HFFc6 (cell line): ENCODE data around the gene ZNF605. TPM values are rescaled to one million over a fixed set of nuclear protein-coding genes. Genes with fewer than 3 reads are reported as not detected.
"Not testable (repeated sequence)": the region's sequence is repeated elsewhere in the genome, so short reads cannot be mapped to it uniquely, and the experiment has no call there.

Experiments
- DNase-seq: peaks from one replicate; pipeline ENCODE4 v3.0.0-alpha.2; 2018
- H3K27ac Mint-ChIP-seq: 2 replicates; pipeline ENCODE4 v1.8.0; 2020; ENCODE audit warnings: mild to moderate bottlenecking, mixed read lengths
- H3K27me3 Mint-ChIP-seq: 2 replicates; pipeline ENCODE4 v1.8.0; 2021; ENCODE audit warnings: mild to moderate bottlenecking, moderate library complexity, mixed read lengths; ENCODE audit not compliant: insufficient read depth
- H3K36me3 Mint-ChIP-seq: 2 replicates; pipeline ENCODE4 v1.8.0; 2021; ENCODE audit warnings: low read depth, mixed read lengths
- H3K4me1 Mint-ChIP-seq: 2 replicates; pipeline ENCODE4 v1.8.0; 2020; ENCODE audit warnings: low read depth, mixed read lengths
- H3K4me3 Mint-ChIP-seq: 2 replicates; pipeline ENCODE4 v1.8.0; 2020; ENCODE audit warnings: mild to moderate bottlenecking, moderate library complexity, mixed read lengths
- H3K9me3 Mint-ChIP-seq: 2 replicates; pipeline ENCODE4 v1.8.0; 2020; ENCODE audit warnings: mild to moderate bottlenecking, mixed read lengths
- total RNA-seq, 6 experiments: library from RNA; stranded (reverse); fragmentation: NEBNext Ultra II Directional; extraction: Animal tissue kit (Norgen Biotek cat#: 25700); gene quantifications; 2 replicates in 1 of 6; 3 replicates in 5 of 6; pipeline ENCODE4 v1.2.3, GENCODE V29; 2021
- TF ChIP-seq, protein P1 (sequence below): fragments of 200-600 bp; sonication (generic); IDR thresholded peaks from 2 replicates; pipeline ENCODE4 v1.5.0; 2021; ENCODE audit warnings: antibody characterized with exemption, mild to moderate bottlenecking

Gene ZNF605
- total RNA-seq, 6 experiments from 2014 or later: 6.2 to 11.8 (median 7.6) TPM

DNA sequence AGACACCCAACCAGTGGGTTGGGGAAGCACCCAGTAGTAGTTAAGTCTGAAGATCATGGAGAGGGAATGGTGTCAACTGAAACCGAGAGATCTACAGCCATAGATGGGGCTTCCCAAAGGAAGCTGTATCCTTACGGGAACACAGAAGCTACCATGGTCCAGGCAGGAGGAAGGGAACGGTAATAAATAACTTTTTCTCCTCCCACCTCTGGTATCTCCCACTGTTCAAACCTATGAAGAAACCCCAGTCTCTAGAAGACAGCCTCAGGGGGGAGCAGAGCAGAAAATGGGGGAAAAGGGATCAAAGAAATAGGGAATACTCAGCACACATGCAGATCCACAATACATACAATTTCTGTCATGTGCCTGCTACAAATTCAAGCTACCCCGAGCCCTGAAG, 33.4 kb downstream of the ZNF605 start:
- H3K4me1 Mint-ChIP-seq: no peaks in the 10 kb centered on the region
- DNase-seq: no peak
- H3K27me3 Mint-ChIP-seq: peaks cover 9% of the 10 kb centered on the region; the same call in 1 of the 2 replicates
- H3K36me3 Mint-ChIP-seq: peaks cover 76% of the 10 kb centered on the region
- TF ChIP-seq, protein P1, sequence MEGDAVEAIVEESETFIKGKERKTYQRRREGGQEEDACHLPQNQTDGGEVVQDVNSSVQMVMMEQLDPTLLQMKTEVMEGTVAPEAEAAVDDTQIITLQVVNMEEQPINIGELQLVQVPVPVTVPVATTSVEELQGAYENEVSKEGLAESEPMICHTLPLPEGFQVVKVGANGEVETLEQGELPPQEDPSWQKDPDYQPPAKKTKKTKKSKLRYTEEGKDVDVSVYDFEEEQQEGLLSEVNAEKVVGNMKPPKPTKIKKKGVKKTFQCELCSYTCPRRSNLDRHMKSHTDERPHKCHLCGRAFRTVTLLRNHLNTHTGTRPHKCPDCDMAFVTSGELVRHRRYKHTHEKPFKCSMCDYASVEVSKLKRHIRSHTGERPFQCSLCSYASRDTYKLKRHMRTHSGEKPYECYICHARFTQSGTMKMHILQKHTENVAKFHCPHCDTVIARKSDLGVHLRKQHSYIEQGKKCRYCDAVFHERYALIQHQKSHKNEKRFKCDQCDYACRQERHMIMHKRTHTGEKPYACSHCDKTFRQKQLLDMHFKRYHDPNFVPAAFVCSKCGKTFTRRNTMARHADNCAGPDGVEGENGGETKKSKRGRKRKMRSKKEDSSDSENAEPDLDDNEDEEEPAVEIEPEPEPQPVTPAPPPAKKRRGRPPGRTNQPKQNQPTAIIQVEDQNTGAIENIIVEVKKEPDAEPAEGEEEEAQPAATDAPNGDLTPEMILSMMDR: no peak
- H3K27ac Mint-ChIP-seq: no peak overlapping the region
- H3K4me3 Mint-ChIP-seq: no peak overlapping the region
- H3K9me3 Mint-ChIP-seq: peaks cover 100% of the 10 kb centered on the region

DNA sequence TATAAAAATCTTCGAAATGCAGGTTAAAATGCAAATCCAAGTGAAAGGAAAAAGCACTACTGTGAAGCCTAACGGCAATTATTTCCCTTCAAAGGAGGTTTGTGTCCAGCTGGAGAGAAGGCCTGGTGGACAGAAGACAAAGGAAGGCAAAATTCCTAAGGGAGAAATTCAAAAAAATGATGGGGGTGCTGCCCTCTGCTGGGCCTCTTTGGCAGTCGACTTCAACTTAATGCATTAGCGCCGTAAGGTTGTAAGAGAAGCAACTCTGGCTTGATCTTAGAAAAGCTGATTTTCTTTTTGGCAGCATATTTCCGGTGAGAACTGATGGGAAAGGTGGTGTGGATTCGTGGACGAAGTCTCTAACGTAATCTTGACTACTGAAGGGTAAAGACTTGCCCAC, 34.4 kb downstream of the ZNF605 start:
- Mint-ChIP-seq H3K4me3 (no peak overlapping the region), H3K27ac (no peak overlapping the region), H3K9me3 (peaks cover 97% of the 10 kb centered on the region), H3K27me3 (peaks cover 9% of the 10 kb centered on the region; the same call in 1 of the 2 replicates), H3K4me1 (no peaks in the 10 kb centered on the region), H3K36me3 (peaks cover 71% of the 10 kb centered on the region)
- TF ChIP-seq, protein P1: peak; percentile 37
- DNase-seq: no peak

DNA sequence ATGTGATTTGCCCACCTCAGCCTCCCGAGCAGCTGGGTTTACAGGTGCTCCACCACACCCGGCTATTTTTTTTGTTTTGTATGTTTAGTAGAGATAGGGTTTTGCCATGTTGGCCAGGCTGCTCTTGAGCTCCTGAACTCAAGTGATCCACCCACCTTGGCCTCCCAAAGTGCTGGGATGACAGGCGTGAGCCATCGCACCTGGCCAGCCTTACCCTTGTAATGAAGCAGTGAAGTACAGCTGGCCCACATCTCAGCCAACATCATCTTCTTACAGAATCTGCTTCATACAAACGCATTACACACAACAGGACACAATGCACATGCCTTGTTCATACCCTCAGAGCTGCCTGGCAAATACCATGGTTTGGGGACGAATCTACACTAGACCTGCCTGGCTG, 37.4 kb downstream of the ZNF605 start:
- H3K27ac Mint-ChIP-seq: no peak overlapping the region

DNA sequence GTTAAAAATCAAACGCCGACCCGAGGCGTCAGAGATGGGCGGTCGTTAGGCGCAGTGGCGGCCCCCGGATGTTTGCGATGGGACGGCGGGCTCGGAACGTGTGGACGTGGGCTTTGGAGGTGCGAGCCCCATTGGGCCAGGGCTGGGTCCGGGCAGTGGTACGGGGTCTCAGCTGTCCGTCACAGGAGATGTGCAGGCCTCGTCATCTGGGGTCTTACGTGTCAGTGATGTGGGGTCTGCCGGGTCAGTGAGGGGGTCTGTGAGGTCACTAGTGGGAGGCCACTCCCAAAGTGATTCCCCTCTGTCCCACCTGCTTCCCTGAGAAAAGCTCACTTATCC, 47.1 kb downstream of the ZNF605 start:
- Mint-ChIP-seq H3K27me3 (peaks cover 6% of the 10 kb centered on the region; the same call in 1 of the 2 replicates), H3K9me3 (peaks cover 83% of the 10 kb centered on the region), H3K36me3 (peaks cover 27% of the 10 kb centered on the region), H3K27ac (no peak overlapping the region), H3K4me1 (no peaks in the 10 kb centered on the region), H3K4me3 (peak overlapping the region; percentile 83)
- DNase-seq: no peak
- TF ChIP-seq, protein P1: no peak

More for the DNA sequence above, 37.4 kb downstream of the ZNF605 start:
- H3K9me3 Mint-ChIP-seq: peaks cover 94% of the 10 kb centered on the region
- H3K27me3 Mint-ChIP-seq: no peaks in the 10 kb centered on the region
- no peaks in the 10 kb centered on the region for H3K4me1 Mint-ChIP-seq
- H3K4me3 Mint-ChIP-seq: no peak overlapping the region
- DNase-seq: no peak
- peaks cover 65% of the 10 kb centered on the region for H3K36me3 Mint-ChIP-seq
- TF ChIP-seq, protein P1: no peak

DNA sequence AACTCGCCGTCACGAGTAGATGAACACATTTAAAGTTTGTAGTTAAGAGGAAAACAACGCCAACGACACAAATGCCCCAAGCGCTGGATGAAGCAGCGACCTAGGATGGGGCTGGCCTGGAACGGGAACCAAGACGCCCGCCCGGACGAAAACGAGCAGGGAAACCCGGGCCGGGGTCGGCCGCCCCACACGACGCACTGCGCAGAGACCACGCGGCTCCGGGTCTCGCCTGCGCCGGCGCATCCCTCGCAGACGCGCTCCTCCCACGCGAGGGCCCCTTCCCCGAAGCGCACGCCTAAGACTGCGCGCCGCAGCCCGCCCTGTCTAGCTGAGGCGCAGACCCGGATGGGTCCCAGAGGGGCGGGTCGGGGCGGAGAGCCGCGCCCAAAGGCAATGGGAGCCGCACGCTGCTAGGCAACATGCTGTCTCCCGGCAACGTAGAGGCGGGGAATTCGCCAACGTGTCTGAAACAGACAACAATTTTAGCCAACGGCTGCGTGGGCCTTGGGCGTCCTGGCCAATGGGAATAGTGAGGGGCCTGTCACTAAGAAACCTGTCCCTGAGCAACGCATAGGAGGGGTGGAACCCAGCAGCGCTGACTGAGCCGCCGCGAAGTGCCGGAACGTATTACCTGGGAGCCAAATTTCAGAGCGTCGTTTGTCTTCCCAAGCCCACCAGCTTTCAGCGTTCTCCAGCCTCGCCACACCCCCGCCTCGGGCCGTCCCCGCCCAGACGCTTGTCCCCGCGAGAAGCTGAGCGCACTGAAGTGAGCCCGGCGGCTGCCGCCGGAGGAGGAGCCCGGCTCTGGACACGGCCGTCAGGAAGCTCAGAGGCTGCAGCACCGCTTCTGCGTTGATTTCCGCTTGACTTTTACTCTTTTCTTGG, 47.7 kb downstream of the ZNF605 start:
- peak overlapping the region; percentile 83 for H3K4me3 Mint-ChIP-seq

DNA sequence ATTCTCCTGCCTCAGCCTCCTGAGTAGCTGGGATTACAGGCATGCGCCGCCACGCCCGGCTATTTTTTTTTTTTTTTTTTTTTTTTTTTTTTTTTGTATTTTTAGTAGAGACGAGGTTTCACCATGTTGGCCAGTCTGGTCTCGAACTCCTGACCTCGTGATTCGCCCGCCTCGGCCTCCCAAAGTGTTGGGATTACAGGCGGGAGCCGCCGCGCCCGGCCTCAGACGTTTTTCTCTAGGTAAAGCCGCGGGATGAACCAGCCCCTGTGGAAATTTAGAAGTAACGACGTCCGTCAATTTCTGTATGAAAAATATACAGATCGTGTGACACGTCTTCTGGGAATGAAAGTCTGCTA, 48.3 kb downstream of the ZNF605 start:
- Mint-ChIP-seq H3K9me3 (peaks cover 83% of the 10 kb centered on the region), H3K4me3 (peak overlapping the region; percentile 74; the same call in 1 of the 2 replicates), H3K36me3 (peaks cover 24% of the 10 kb centered on the region)
- H3K27me3 Mint-ChIP-seq, DNase-seq, H3K4me1 Mint-ChIP-seq, H3K27ac Mint-ChIP-seq: not testable (repeated sequence)

More for the DNA sequence above, 47.7 kb downstream of the ZNF605 start:
- Mint-ChIP-seq H3K27me3 (peaks cover 6% of the 10 kb centered on the region; the same call in 1 of the 2 replicates), H3K36me3 (peaks cover 24% of the 10 kb centered on the region), H3K9me3 (peaks cover 81% of the 10 kb centered on the region), H3K27ac (peak overlapping the region; percentile 69; the same call in 1 of the 2 replicates), H3K4me1 (no peaks in the 10 kb centered on the region)
- peak; percentile 43 for DNase-seq
- TF ChIP-seq, protein P1: no peak
